ENCODE data around the gene MANSC1. TPM values are rescaled to one million over a fixed set of nuclear protein-coding genes. Genes with fewer than 3 reads are reported as not detected.

The MANSC1 gene
- total RNA-seq = 4.2 TPM
- polyA plus RNA-seq (ENCODE audit: insufficient read depth in 1 of 8, insufficient read length in 8 of 8, low replicate concordance in 1 of 8) = 10 to 100 TPM in 5 of 8 donors, 1 to 10 TPM in 3; 8.0 to 13.9 (median 10.7) TPM
- long read RNA-seq, donor 1, full-length matches to known transcripts = 2 of 2 reads
- long read RNA-seq, donor 1, partial matches to known transcripts = 0 of 2 reads
- long read RNA-seq, donor 1, other reads (novel, unspliced or antisense) = 0 of 2 reads
- long read RNA-seq, donor 2, full-length matches to known transcripts = 1 of 1 reads
- long read RNA-seq, donor 2, partial matches to known transcripts = 0 of 1 reads
- long read RNA-seq, donor 2, other reads (novel, unspliced or antisense) = 0 of 1 reads
- long read RNA-seq, donor 3, full-length matches to known transcripts = 5 of 5 reads
- long read RNA-seq, donor 3, partial matches to known transcripts = 0 of 5 reads
- long read RNA-seq, donor 3, other reads (novel, unspliced or antisense) = 0 of 5 reads
- long read RNA-seq, donor 4, full-length matches to known transcripts = 5 of 5 reads
- long read RNA-seq, donor 4, partial matches to known transcripts = 0 of 5 reads
- long read RNA-seq, donor 4, other reads (novel, unspliced or antisense) = 0 of 5 reads
- long read RNA-seq, donor 5, full-length matches to known transcripts = 7 of 7 reads
- long read RNA-seq, donor 5, partial matches to known transcripts = 0 of 7 reads
- long read RNA-seq, donor 5, other reads (novel, unspliced or antisense) = 0 of 7 reads
- long read RNA-seq, donor 6, full-length matches to known transcripts = 6 of 6 reads
- long read RNA-seq, donor 6, partial matches to known transcripts = 0 of 6 reads
- long read RNA-seq, donor 6, other reads (novel, unspliced or antisense) = 0 of 6 reads
- long read RNA-seq, donor 7, full-length matches to known transcripts = 5 of 5 reads
- long read RNA-seq, donor 7, partial matches to known transcripts = 0 of 5 reads
- long read RNA-seq, donor 7, other reads (novel, unspliced or antisense) = 0 of 5 reads
- long read RNA-seq, donor 8, full-length matches to known transcripts = 1 of 1 reads
- long read RNA-seq, donor 8, partial matches to known transcripts = 0 of 1 reads
- long read RNA-seq, donor 8, other reads (novel, unspliced or antisense) = 0 of 1 reads
- long read RNA-seq, donor 9, full-length matches to known transcripts = 2 of 2 reads
- long read RNA-seq, donor 9, partial matches to known transcripts = 0 of 2 reads
- long read RNA-seq, donor 9, other reads (novel, unspliced or antisense) = 0 of 2 reads
- long read RNA-seq, donor 10, full-length matches to known transcripts = 5 of 5 reads
- long read RNA-seq, donor 10, partial matches to known transcripts = 0 of 5 reads
- long read RNA-seq, donor 10, other reads (novel, unspliced or antisense) = 0 of 5 reads
- long read RNA-seq, donor 11, full-length matches to known transcripts = 3 of 3 reads
- long read RNA-seq, donor 11, partial matches to known transcripts = 0 of 3 reads
- long read RNA-seq, donor 11, other reads (novel, unspliced or antisense) = 0 of 3 reads

- H3K4me3 ChIP-seq (ENCODE audit: low read length) = peak within 1 kb of the TSS; percentile 69
- peak; percentile 66 for DNase-seq
- WGBS (ENCODE audit: insufficient coverage) = under 1% methylated on average over 57 of the region's 68 CpGs
- H3K27ac ChIP-seq (ENCODE audit: low read length) = peak within 1 kb of the TSS; percentile 60
- H3K4me1 ChIP-seq (ENCODE audit: control insufficient read depth, insufficient read depth, low read length) = peaks cover 3% of the 10 kb centered on the region
- no peaks in the 10 kb centered on the region for H3K36me3 ChIP-seq (ENCODE audit: control insufficient read depth, insufficient read depth, low read length)
- no peaks in the 10 kb centered on the region for H3K27me3 ChIP-seq (ENCODE audit: control insufficient read depth, insufficient read depth, low read length)
- H3K9me3 ChIP-seq (replicated peaks; ENCODE audit: control insufficient read depth, low read depth, low read length) = no peaks in the 10 kb centered on the region
Observed at GRCh38 chr12:12349711-12350665, at the start of gene MANSC1. Gene MANSC1, minus strand, starts transcription at chr12:12350242. Its CDS starts 6,928 bp downstream, at chr12:12343314.

- H3K27me3 ChIP-seq (ENCODE audit: control insufficient read depth, insufficient read depth, low read length) = no peaks in the 10 kb centered on the region
- peaks cover 21% of the 10 kb centered on the region for H3K4me1 ChIP-seq (ENCODE audit: control insufficient read depth, insufficient read depth, low read length)
- no peak overlapping the region for H3K4me3 ChIP-seq (ENCODE audit: low read length)
- no peak overlapping the region for H3K27ac ChIP-seq (ENCODE audit: low read length)
- H3K9me3 ChIP-seq (replicated peaks; ENCODE audit: control insufficient read depth, low read depth, low read length) = no peaks in the 10 kb centered on the region
- no CpG with 5 or more reads among the region's 1 CpG for WGBS (ENCODE audit: insufficient coverage)
- no peak for DNase-seq
- H3K36me3 ChIP-seq (ENCODE audit: control insufficient read depth, insufficient read depth, low read length) = no peaks in the 10 kb centered on the region
Observed at GRCh38 chr12:12399161-12399560, 49.1 kb upstream of the MANSC1 start.

- no peaks in the 10 kb centered on the region for H3K27me3 ChIP-seq (ENCODE audit: control insufficient read depth, insufficient read depth, low read length)
- no peaks in the 10 kb centered on the region for H3K9me3 ChIP-seq (replicated peaks; ENCODE audit: control insufficient read depth, low read depth, low read length)
- H3K27ac ChIP-seq (ENCODE audit: low read length) = peak overlapping the region; percentile 87
Observed at GRCh38 chr12:12398026-12398859, 48.2 kb upstream of the MANSC1 start.

GRCh38 chr12:12397184-12397583 is 47.1 kb upstream of the MANSC1 start:
- WGBS (ENCODE audit: insufficient coverage) = 54% methylated on average over 3 of the region's 5 CpGs

More at GRCh38 chr12:12398026-12398859, 48.2 kb upstream of the MANSC1 start:
- Histone ChIP-seq H3K36me3 (ENCODE audit: control insufficient read depth, insufficient read depth, low read length) (no peaks in the 10 kb centered on the region), H3K4me3 (ENCODE audit: low read length) (no peak overlapping the region), H3K4me1 (ENCODE audit: control insufficient read depth, insufficient read depth, low read length) (peaks cover 21% of the 10 kb centered on the region)
- WGBS (ENCODE audit: insufficient coverage) = no CpG with 5 or more reads among the region's 7 CpGs
- peak; percentile 94 for DNase-seq

GRCh38 chr12:12396694-12397093 is 46.7 kb upstream of the MANSC1 start:
- Histone ChIP-seq H3K9me3 (replicated peaks; ENCODE audit: control insufficient read depth, low read depth, low read length) (no peaks in the 10 kb centered on the region), H3K27me3 (ENCODE audit: control insufficient read depth, insufficient read depth, low read length) (no peaks in the 10 kb centered on the region), H3K4me1 (ENCODE audit: control insufficient read depth, insufficient read depth, low read length) (peaks cover 21% of the 10 kb centered on the region), H3K36me3 (ENCODE audit: control insufficient read depth, insufficient read depth, low read length) (no peaks in the 10 kb centered on the region), H3K4me3 (ENCODE audit: low read length) (no peak overlapping the region), H3K27ac (ENCODE audit: low read length) (no peak overlapping the region)
- DNase-seq = peak; percentile 27
- no CpG with 5 or more reads among the region's 4 CpGs for WGBS (ENCODE audit: insufficient coverage)

More at GRCh38 chr12:12397184-12397583, 47.1 kb upstream of the MANSC1 start:
- H3K27ac ChIP-seq (ENCODE audit: low read length) = peak overlapping the region; percentile 87
- H3K4me3 ChIP-seq (ENCODE audit: low read length) = no peak overlapping the region
- no peaks in the 10 kb centered on the region for H3K36me3 ChIP-seq (ENCODE audit: control insufficient read depth, insufficient read depth, low read length)
- no peak for DNase-seq
- H3K27me3 ChIP-seq (ENCODE audit: control insufficient read depth, insufficient read depth, low read length) = no peaks in the 10 kb centered on the region
- H3K9me3 ChIP-seq (replicated peaks; ENCODE audit: control insufficient read depth, low read depth, low read length) = no peaks in the 10 kb centered on the region
- peaks cover 21% of the 10 kb centered on the region for H3K4me1 ChIP-seq (ENCODE audit: control insufficient read depth, insufficient read depth, low read length)

GRCh38 chr12:12393171-12393570 is 43.1 kb upstream of the MANSC1 start:
- DNase-seq = no peak

GRCh38 chr12:12392413-12392812 is 42.4 kb upstream of the MANSC1 start:
- Histone ChIP-seq H3K4me3 (ENCODE audit: low read length) (no peak overlapping the region), H3K9me3 (replicated peaks; ENCODE audit: control insufficient read depth, low read depth, low read length) (no peaks in the 10 kb centered on the region), H3K4me1 (ENCODE audit: control insufficient read depth, insufficient read depth, low read length) (peaks cover 9% of the 10 kb centered on the region), H3K27me3 (ENCODE audit: control insufficient read depth, insufficient read depth, low read length) (no peaks in the 10 kb centered on the region), H3K36me3 (ENCODE audit: control insufficient read depth, insufficient read depth, low read length) (no peaks in the 10 kb centered on the region), H3K27ac (ENCODE audit: low read length) (no peak overlapping the region)
- no CpG with 5 or more reads among the region's 2 CpGs for WGBS (ENCODE audit: insufficient coverage)
- DNase-seq = no peak

More at GRCh38 chr12:12393171-12393570, 43.1 kb upstream of the MANSC1 start:
- Histone ChIP-seq H3K4me3 (ENCODE audit: low read length) (no peak overlapping the region), H3K36me3 (ENCODE audit: control insufficient read depth, insufficient read depth, low read length) (no peaks in the 10 kb centered on the region), H3K27me3 (ENCODE audit: control insufficient read depth, insufficient read depth, low read length) (no peaks in the 10 kb centered on the region), H3K27ac (ENCODE audit: low read length) (no peak overlapping the region), H3K4me1 (ENCODE audit: control insufficient read depth, insufficient read depth, low read length) (peaks cover 11% of the 10 kb centered on the region), H3K9me3 (replicated peaks; ENCODE audit: control insufficient read depth, low read depth, low read length) (no peaks in the 10 kb centered on the region)
- WGBS (ENCODE audit: insufficient coverage) = 83% methylated on average over 1 of the region's 2 CpGs

- Histone ChIP-seq H3K9me3 (replicated peaks; ENCODE audit: control insufficient read depth, low read depth, low read length) (no peaks in the 10 kb centered on the region), H3K27ac (ENCODE audit: low read length) (no peak overlapping the region), H3K4me1 (ENCODE audit: control insufficient read depth, insufficient read depth, low read length) (no peaks in the 10 kb centered on the region), H3K36me3 (ENCODE audit: control insufficient read depth, insufficient read depth, low read length) (no peaks in the 10 kb centered on the region), H3K4me3 (ENCODE audit: low read length) (no peak overlapping the region), H3K27me3 (ENCODE audit: control insufficient read depth, insufficient read depth, low read length) (no peaks in the 10 kb centered on the region)
- 27% methylated on average over 2 of the region's 3 CpGs for WGBS (ENCODE audit: insufficient coverage)
- peak; percentile 77 for DNase-seq
Observed at GRCh38 chr12:12387501-12387900, 37.5 kb upstream of the MANSC1 start.
